Bronchial epithelial cell (primary cell): ENCODE measurements around the gene BCL7B. TPM values are rescaled to one million over a fixed set of nuclear protein-coding genes. Genes with fewer than 3 reads are reported as not detected.

ENCODE experiments used
- DNase-seq: peaks from one replicate; pipeline ENCODE4 v3.0.0-alpha.2; 2010; ENCODE audit warnings: low read depth
- FAIRE-seq: peaks from 2 replicates; lab custom pipeline; 2011; peaks lifted over from hg19 to GRCh38; lab: Jason Lieb, UNC
- H3K27me3 ChIP-seq: 2 replicates; pipeline ENCODE4 v1.5.1; 2011; ENCODE audit warnings: low read length; ENCODE audit not compliant: control insufficient read depth, insufficient read depth
- H3K36me3 ChIP-seq: 2 replicates; pipeline ENCODE4 v1.5.1; 2011; ENCODE audit warnings: low read length; ENCODE audit not compliant: control insufficient read depth, insufficient read depth
- H3K4me3 ChIP-seq: 2 replicates; pipeline ENCODE4 v1.5.1; 2011; ENCODE audit warnings: mild to moderate bottlenecking, low read depth, low read length, control low read depth
- total RNA-seq: library from RNA; depleted of rRNA; stranded (reverse); fragments of >200 nt; gene quantifications from 2 replicates; pipeline ENCODE4 v1.2.1, GENCODE V29; 2014
- TF ChIP-seq, protein P1 (sequence below): IDR thresholded peaks from 2 replicates; pipeline ENCODE4 v1.5.1; 2011; ENCODE audit warnings: mild to moderate bottlenecking, moderate library complexity, low read length, control low read depth, inconsistent platforms; ENCODE audit not compliant: insufficient read depth, severe bottlenecking

Gene BCL7B
- total RNA-seq, 1 donor from 2014 or later = 21.3 TPM

DNA sequence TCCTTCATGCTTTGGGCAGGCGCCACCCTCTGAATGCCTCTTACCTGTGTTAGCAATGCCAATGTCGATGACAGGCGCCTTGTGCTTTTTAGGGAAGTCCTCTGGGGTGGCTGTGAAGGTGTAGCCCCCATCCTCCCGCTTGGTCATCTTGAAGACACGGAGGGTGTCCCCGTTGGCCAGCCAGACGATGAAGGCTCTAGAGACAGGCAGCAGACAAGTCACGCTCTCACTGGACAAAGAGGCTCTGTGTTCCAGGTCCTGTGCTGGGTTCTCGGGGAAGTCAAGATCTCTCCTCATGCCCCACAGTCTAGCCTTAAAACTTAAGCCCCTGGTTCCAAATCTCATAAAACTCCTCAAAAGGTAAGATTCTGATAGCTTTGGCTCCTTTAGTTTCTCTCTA, 15.8 kb upstream of the BCL7B start:
- Histone ChIP-seq H3K36me3 (peaks cover 29% of the 10 kb centered on the region), H3K4me3 (no peak overlapping the region)
- TF ChIP-seq, protein P1, sequence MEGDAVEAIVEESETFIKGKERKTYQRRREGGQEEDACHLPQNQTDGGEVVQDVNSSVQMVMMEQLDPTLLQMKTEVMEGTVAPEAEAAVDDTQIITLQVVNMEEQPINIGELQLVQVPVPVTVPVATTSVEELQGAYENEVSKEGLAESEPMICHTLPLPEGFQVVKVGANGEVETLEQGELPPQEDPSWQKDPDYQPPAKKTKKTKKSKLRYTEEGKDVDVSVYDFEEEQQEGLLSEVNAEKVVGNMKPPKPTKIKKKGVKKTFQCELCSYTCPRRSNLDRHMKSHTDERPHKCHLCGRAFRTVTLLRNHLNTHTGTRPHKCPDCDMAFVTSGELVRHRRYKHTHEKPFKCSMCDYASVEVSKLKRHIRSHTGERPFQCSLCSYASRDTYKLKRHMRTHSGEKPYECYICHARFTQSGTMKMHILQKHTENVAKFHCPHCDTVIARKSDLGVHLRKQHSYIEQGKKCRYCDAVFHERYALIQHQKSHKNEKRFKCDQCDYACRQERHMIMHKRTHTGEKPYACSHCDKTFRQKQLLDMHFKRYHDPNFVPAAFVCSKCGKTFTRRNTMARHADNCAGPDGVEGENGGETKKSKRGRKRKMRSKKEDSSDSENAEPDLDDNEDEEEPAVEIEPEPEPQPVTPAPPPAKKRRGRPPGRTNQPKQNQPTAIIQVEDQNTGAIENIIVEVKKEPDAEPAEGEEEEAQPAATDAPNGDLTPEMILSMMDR = no peak

DNA sequence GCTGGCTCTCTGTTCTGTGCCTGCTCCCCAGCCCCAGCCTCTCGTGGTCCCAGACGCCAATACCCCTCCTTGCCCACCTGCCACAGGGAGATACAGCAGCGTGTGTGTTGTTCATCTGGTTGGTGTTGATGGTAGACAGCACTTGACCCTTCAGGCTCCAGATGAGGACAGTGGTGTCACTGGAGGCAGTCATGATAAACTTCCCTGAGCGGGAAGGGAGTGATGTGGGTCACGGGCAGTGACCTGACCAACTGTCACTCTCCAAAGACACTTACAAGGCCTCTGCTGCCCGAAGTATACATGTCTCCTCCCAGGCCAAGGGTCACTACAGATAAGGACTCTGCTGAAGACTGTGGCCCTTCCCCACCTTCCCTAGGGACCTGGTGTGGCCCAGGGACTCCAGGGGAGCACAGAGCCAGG, 15.3 kb upstream of the BCL7B start:
- DNase-seq (no peak), FAIRE-seq (no peak)
- peaks cover 29% of the 10 kb centered on the region for H3K36me3 ChIP-seq
- TF ChIP-seq, protein P1 = no peak
- H3K27me3 ChIP-seq = no peaks in the 10 kb centered on the region
- H3K4me3 ChIP-seq = no peak overlapping the region

More for the DNA sequence above, 15.8 kb upstream of the BCL7B start:
- H3K27me3 ChIP-seq = no peaks in the 10 kb centered on the region
- DNase-seq (no peak), FAIRE-seq (no peak)

DNA sequence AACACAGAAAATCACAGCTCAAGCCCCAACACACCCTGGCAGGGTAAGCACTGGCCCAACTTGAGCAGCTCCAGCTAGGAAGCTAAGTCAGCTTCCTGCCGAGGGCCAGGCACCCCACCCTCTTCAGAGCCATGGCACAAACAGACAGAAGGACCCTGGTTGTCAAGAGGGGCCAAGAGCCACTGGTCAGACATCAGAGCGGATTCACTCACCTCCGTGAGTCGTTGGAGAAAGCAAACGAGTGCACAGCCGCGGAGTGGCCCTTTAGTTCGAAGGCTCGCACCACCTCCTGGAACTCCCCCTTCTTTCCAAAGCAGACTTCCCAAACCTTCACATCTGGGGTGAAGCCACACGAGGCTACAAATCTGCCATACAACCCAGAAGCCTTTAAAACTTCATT, 13.5 kb upstream of the BCL7B start:
- Histone ChIP-seq H3K27me3 (no peaks in the 10 kb centered on the region), H3K4me3 (no peak overlapping the region), H3K36me3 (peaks cover 27% of the 10 kb centered on the region)
- no peak for FAIRE-seq
- DNase-seq = no peak
- TF ChIP-seq, protein P1 = no peak

DNA sequence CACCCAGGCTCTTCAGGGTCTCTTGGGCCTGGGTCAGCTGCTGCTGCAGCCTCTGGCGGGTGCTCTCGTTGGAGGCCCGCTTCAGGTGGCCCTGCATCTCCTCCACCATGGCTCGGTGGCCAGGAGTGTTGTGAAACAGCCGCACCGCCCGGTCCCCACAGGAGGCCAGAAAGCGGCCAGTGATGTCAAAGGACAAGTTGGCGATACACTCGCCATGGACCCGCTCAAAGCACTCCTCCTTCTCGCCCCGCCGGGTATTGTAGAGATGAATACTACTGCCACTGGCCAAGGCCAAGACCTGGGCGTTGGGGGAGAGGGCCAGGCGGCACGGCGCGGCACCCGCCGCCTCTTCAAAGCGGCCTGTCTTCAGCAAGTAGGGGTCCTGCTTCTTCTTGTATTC, 13.0 kb upstream of the BCL7B start:
- DNase-seq = no peak
- Histone ChIP-seq H3K36me3 (peaks cover 27% of the 10 kb centered on the region), H3K4me3 (no peak overlapping the region), H3K27me3 (no peaks in the 10 kb centered on the region)
- no peak for FAIRE-seq
- TF ChIP-seq, protein P1 = no peak

DNA sequence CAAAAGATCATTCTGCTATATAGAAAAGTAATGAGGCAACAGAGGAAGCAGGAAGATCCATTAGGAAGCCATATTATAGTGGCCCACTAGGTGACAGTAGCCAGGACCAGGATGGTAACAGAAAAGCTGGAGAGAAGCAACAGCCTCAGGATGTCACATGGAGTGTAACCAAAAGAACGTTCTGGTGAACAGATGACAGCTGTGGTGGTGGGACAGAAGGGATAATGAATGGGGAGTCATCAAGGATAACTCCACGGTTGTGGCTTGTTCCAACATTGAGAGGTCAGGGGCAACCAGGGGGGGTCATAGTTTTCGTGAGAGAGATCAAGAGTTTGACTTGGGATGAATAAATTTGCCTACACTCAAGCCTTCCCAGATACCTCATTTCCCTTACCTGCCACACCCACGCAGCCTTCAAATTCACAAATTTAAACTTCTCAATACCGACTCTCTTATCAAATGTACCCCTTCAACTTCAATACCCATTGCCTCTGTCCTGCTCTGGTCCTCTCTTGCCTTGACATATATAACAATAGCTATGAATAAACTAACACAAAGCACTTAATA, 11.6 kb upstream of the BCL7B start:
- FAIRE-seq = no peak
- TF ChIP-seq, protein P1 = no peak
- no peak for DNase-seq
- Histone ChIP-seq H3K27me3 (no peaks in the 10 kb centered on the region), H3K4me3 (no peak overlapping the region), H3K36me3 (peaks cover 22% of the 10 kb centered on the region)
